Measurements from ENCODE around the gene PKD2. TPM values are rescaled to one million over a fixed set of nuclear protein-coding genes. Genes with fewer than 3 reads are reported as not detected.
"Not testable (repeated sequence)": the region's sequence is repeated elsewhere in the genome, so short reads cannot be mapped to it uniquely, and the experiment has no call there.

PKD2 gene
- polyA plus RNA-seq, 2 donors = 5.9 to 6.3 TPM

- 62 to 68% methylated on average over 7 of the region's 7 CpGs for WGBS, 2 donors
- Histone ChIP-seq H3K27me3 (ENCODE audit: control insufficient read depth in 1 of 2, insufficient read depth in 2 of 2, low read length in 2 of 2) (no peaks in the 10 kb centered on the region), H3K4me1 (ENCODE audit: control insufficient read depth in 2 of 2, insufficient read depth in 2 of 2, low read length in 1 of 2) (peaks cover 0 to 3% of the 10 kb centered on the region in 2 donors)
Observed at GRCh38 chr4:88017516-88018297, 10.3 kb downstream of the PKD2 start.

GRCh38 chr4:88018466-88018865, 11.0 kb downstream of the PKD2 start:
- Histone ChIP-seq H3K4me1 (ENCODE audit: control insufficient read depth in 2 of 2, insufficient read depth in 2 of 2, low read length in 1 of 2) (peaks cover 0 to 3% of the 10 kb centered on the region in 2 donors), H3K9me3 (ENCODE audit: control insufficient read depth in 2 of 2, insufficient read depth in 1 of 2, low read depth in 1 of 2, low read length in 1 of 2) (no peaks in the 10 kb centered on the region), H3K4me3 (ENCODE audit: low read depth in 1 of 2, low read length in 2 of 2) (no peak overlapping the region), H3K36me3 (ENCODE audit: control insufficient read depth in 2 of 2, insufficient read depth in 2 of 2, low read length in 1 of 2) (peaks cover 0 to 3% of the 10 kb centered on the region in 2 donors), H3K27me3 (ENCODE audit: control insufficient read depth in 1 of 2, insufficient read depth in 2 of 2, low read length in 2 of 2) (no peaks in the 10 kb centered on the region), H3K27ac (ENCODE audit: low read depth in 2 of 2, low read length in 1 of 2) (peak overlapping the region; percentile 68 to 87)
- WGBS, 2 donors = 77 to 79% methylated on average over 5 of the region's 5 CpGs

More at GRCh38 chr4:88017516-88018297, 10.3 kb downstream of the PKD2 start:
- H3K27ac ChIP-seq (ENCODE audit: low read depth in 2 of 2, low read length in 1 of 2) = peak overlapping the region; percentile 18 to 87
- no peak overlapping the region for H3K4me3 ChIP-seq (ENCODE audit: low read depth in 1 of 2, low read length in 2 of 2)
- H3K36me3 ChIP-seq (ENCODE audit: control insufficient read depth in 2 of 2, insufficient read depth in 2 of 2, low read length in 1 of 2) = peaks cover 0 to 3% of the 10 kb centered on the region in 2 donors
- no peaks in the 10 kb centered on the region for H3K9me3 ChIP-seq (ENCODE audit: control insufficient read depth in 2 of 2, insufficient read depth in 1 of 2, low read depth in 1 of 2, low read length in 1 of 2)

- H3K4me3 ChIP-seq (ENCODE audit: low read depth in 1 of 2, low read length in 2 of 2) = no peak overlapping the region
- no peaks in the 10 kb centered on the region for H3K9me3 ChIP-seq (ENCODE audit: control insufficient read depth in 2 of 2, insufficient read depth in 1 of 2, low read depth in 1 of 2, low read length in 1 of 2)
- no peaks in the 10 kb centered on the region for H3K36me3 ChIP-seq (ENCODE audit: control insufficient read depth in 2 of 2, insufficient read depth in 2 of 2, low read length in 1 of 2)
- no peaks in the 10 kb centered on the region for H3K4me1 ChIP-seq (ENCODE audit: control insufficient read depth in 2 of 2, insufficient read depth in 2 of 2, low read length in 1 of 2)
- no peaks in the 10 kb centered on the region for H3K27me3 ChIP-seq (ENCODE audit: control insufficient read depth in 1 of 2, insufficient read depth in 2 of 2, low read length in 2 of 2)
- no peak overlapping the region for H3K27ac ChIP-seq (ENCODE audit: low read depth in 2 of 2, low read length in 1 of 2)
Observed at GRCh38 chr4:88021824-88022223, 14.4 kb downstream of the PKD2 start.

GRCh38 chr4:88022289-88022688, 14.9 kb downstream of the PKD2 start:
- H3K4me1 ChIP-seq (ENCODE audit: control insufficient read depth in 2 of 2, insufficient read depth in 2 of 2, low read length in 1 of 2) = no peaks in the 10 kb centered on the region
- no peaks in the 10 kb centered on the region for H3K27me3 ChIP-seq (ENCODE audit: control insufficient read depth in 1 of 2, insufficient read depth in 2 of 2, low read length in 2 of 2)
- H3K4me3 ChIP-seq (ENCODE audit: low read depth in 1 of 2, low read length in 2 of 2) = no peak overlapping the region
- H3K27ac ChIP-seq (ENCODE audit: low read depth in 2 of 2, low read length in 1 of 2) = no peak overlapping the region
- H3K36me3 ChIP-seq (ENCODE audit: control insufficient read depth in 2 of 2, insufficient read depth in 2 of 2, low read length in 1 of 2) = no peaks in the 10 kb centered on the region
- no peaks in the 10 kb centered on the region for H3K9me3 ChIP-seq (ENCODE audit: control insufficient read depth in 2 of 2, insufficient read depth in 1 of 2, low read depth in 1 of 2, low read length in 1 of 2)

GRCh38 chr4:88025868-88026661, 18.6 kb downstream of the PKD2 start:
- not testable (repeated sequence) for H3K4me3 ChIP-seq (ENCODE audit: low read depth in 1 of 2, low read length in 2 of 2); H3K36me3 ChIP-seq (ENCODE audit: control insufficient read depth in 2 of 2, insufficient read depth in 2 of 2, low read length in 1 of 2); H3K4me1 ChIP-seq (ENCODE audit: control insufficient read depth in 2 of 2, insufficient read depth in 2 of 2, low read length in 1 of 2); H3K27ac ChIP-seq (ENCODE audit: low read depth in 2 of 2, low read length in 1 of 2); H3K9me3 ChIP-seq (ENCODE audit: control insufficient read depth in 2 of 2, insufficient read depth in 1 of 2, low read depth in 1 of 2, low read length in 1 of 2); H3K27me3 ChIP-seq (ENCODE audit: control insufficient read depth in 1 of 2, insufficient read depth in 2 of 2, low read length in 2 of 2)
- 97 to 98% methylated on average over 6 of the region's 6 CpGs for WGBS, 2 donors

- no peak overlapping the region for H3K4me3 ChIP-seq (ENCODE audit: low read depth in 1 of 2, low read length in 2 of 2)
- no peaks in the 10 kb centered on the region for H3K27me3 ChIP-seq (ENCODE audit: control insufficient read depth in 1 of 2, insufficient read depth in 2 of 2, low read length in 2 of 2)
- 52 to 58% methylated on average over 4 of the region's 4 CpGs for WGBS, 2 donors
- no peaks in the 10 kb centered on the region for H3K9me3 ChIP-seq (ENCODE audit: control insufficient read depth in 2 of 2, insufficient read depth in 1 of 2, low read depth in 1 of 2, low read length in 1 of 2)
- H3K27ac ChIP-seq (ENCODE audit: low read depth in 2 of 2, low read length in 1 of 2) = no peak overlapping the region
- H3K4me1 ChIP-seq (ENCODE audit: control insufficient read depth in 2 of 2, insufficient read depth in 2 of 2, low read length in 1 of 2) = no peaks in the 10 kb centered on the region
- no peaks in the 10 kb centered on the region for H3K36me3 ChIP-seq (ENCODE audit: control insufficient read depth in 2 of 2, insufficient read depth in 2 of 2, low read length in 1 of 2)
Observed at GRCh38 chr4:88027611-88028608, 20.5 kb downstream of the PKD2 start.

GRCh38 chr4:88028946-88029345, 21.5 kb downstream of the PKD2 start:
- no peaks in the 10 kb centered on the region for H3K27me3 ChIP-seq (ENCODE audit: control insufficient read depth in 1 of 2, insufficient read depth in 2 of 2, low read length in 2 of 2)
- no peak overlapping the region for H3K4me3 ChIP-seq (ENCODE audit: low read depth in 1 of 2, low read length in 2 of 2)
- H3K4me1 ChIP-seq (ENCODE audit: control insufficient read depth in 2 of 2, insufficient read depth in 2 of 2, low read length in 1 of 2) = no peaks in the 10 kb centered on the region
- no peaks in the 10 kb centered on the region for H3K9me3 ChIP-seq (ENCODE audit: control insufficient read depth in 2 of 2, insufficient read depth in 1 of 2, low read depth in 1 of 2, low read length in 1 of 2)
- WGBS, 2 donors = 77 to 80% methylated on average over 3 of the region's 3 CpGs
- no peaks in the 10 kb centered on the region for H3K36me3 ChIP-seq (ENCODE audit: control insufficient read depth in 2 of 2, insufficient read depth in 2 of 2, low read length in 1 of 2)
- no peak overlapping the region for H3K27ac ChIP-seq (ENCODE audit: low read depth in 2 of 2, low read length in 1 of 2)

- no peaks in the 10 kb centered on the region for H3K36me3 ChIP-seq (ENCODE audit: control insufficient read depth in 2 of 2, insufficient read depth in 2 of 2, low read length in 1 of 2)
- no peaks in the 10 kb centered on the region for H3K27me3 ChIP-seq (ENCODE audit: control insufficient read depth in 1 of 2, insufficient read depth in 2 of 2, low read length in 2 of 2)
- 79 to 86% methylated on average over 3 of the region's 3 CpGs for WGBS, 2 donors
- no peaks in the 10 kb centered on the region for H3K9me3 ChIP-seq (ENCODE audit: control insufficient read depth in 2 of 2, insufficient read depth in 1 of 2, low read depth in 1 of 2, low read length in 1 of 2)
- H3K4me3 ChIP-seq (ENCODE audit: low read depth in 1 of 2, low read length in 2 of 2) = no peak overlapping the region
- H3K4me1 ChIP-seq (ENCODE audit: control insufficient read depth in 2 of 2, insufficient read depth in 2 of 2, low read length in 1 of 2) = no peaks in the 10 kb centered on the region
- H3K27ac ChIP-seq (ENCODE audit: low read depth in 2 of 2, low read length in 1 of 2) = no peak overlapping the region
Observed at GRCh38 chr4:88029556-88029955, 22.1 kb downstream of the PKD2 start.

- Histone ChIP-seq H3K4me3 (ENCODE audit: low read depth in 1 of 2, low read length in 2 of 2) (no peak overlapping the region), H3K36me3 (ENCODE audit: control insufficient read depth in 2 of 2, insufficient read depth in 2 of 2, low read length in 1 of 2) (no peaks in the 10 kb centered on the region), H3K27me3 (ENCODE audit: control insufficient read depth in 1 of 2, insufficient read depth in 2 of 2, low read length in 2 of 2) (no peaks in the 10 kb centered on the region), H3K9me3 (ENCODE audit: control insufficient read depth in 2 of 2, insufficient read depth in 1 of 2, low read depth in 1 of 2, low read length in 1 of 2) (no peaks in the 10 kb centered on the region), H3K4me1 (ENCODE audit: control insufficient read depth in 2 of 2, insufficient read depth in 2 of 2, low read length in 1 of 2) (no peaks in the 10 kb centered on the region), H3K27ac (ENCODE audit: low read depth in 2 of 2, low read length in 1 of 2) (no peak overlapping the region)
- 83 to 85% methylated on average over 12 of the region's 12 CpGs for WGBS, 2 donors
Observed at GRCh38 chr4:88030565-88031310, 23.3 kb downstream of the PKD2 start.

Data from esophagus (tissue), 2 donors.